SH-SY5Y (cell line): ENCODE data around the gene IFNL3.

Experiments
- GATA2 ChIP-seq: IDR thresholded peaks from 2 replicates; pipeline ENCODE4 v1.6.1; 2011; ENCODE audit warnings: mild to moderate bottlenecking, low read depth, low read length
- GATA3 ChIP-seq: IDR thresholded peaks from 2 replicates; pipeline ENCODE4 v1.6.1; 2011; ENCODE audit warnings: low read depth, mild to moderate bottlenecking, low read length, moderate library complexity

DNA sequence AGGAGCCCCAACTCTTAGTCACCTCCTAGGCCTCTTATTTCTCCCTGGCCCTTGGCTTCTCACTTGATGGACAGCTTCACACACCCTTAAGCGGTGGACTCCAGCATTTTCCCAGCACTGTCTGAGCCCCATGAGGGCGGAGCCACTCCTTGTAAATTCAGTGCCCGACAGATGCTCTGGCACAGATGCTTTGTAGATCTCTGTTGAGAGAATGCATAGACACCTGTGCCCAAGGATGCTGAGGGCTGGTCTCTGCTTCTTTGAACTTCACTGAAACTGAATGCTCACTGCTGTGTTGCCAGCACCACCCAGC, 44.0 kb downstream of the IFNL3 start:
- TF ChIP-seq GATA2 (no peak), GATA3 (no peak)
